Measurements from ENCODE around the gene ELP1.
"Not testable (repeated sequence)": the region's sequence is repeated elsewhere in the genome, so short reads cannot be mapped to it uniquely, and the experiment has no call there.

The ELP1 gene, protein sequence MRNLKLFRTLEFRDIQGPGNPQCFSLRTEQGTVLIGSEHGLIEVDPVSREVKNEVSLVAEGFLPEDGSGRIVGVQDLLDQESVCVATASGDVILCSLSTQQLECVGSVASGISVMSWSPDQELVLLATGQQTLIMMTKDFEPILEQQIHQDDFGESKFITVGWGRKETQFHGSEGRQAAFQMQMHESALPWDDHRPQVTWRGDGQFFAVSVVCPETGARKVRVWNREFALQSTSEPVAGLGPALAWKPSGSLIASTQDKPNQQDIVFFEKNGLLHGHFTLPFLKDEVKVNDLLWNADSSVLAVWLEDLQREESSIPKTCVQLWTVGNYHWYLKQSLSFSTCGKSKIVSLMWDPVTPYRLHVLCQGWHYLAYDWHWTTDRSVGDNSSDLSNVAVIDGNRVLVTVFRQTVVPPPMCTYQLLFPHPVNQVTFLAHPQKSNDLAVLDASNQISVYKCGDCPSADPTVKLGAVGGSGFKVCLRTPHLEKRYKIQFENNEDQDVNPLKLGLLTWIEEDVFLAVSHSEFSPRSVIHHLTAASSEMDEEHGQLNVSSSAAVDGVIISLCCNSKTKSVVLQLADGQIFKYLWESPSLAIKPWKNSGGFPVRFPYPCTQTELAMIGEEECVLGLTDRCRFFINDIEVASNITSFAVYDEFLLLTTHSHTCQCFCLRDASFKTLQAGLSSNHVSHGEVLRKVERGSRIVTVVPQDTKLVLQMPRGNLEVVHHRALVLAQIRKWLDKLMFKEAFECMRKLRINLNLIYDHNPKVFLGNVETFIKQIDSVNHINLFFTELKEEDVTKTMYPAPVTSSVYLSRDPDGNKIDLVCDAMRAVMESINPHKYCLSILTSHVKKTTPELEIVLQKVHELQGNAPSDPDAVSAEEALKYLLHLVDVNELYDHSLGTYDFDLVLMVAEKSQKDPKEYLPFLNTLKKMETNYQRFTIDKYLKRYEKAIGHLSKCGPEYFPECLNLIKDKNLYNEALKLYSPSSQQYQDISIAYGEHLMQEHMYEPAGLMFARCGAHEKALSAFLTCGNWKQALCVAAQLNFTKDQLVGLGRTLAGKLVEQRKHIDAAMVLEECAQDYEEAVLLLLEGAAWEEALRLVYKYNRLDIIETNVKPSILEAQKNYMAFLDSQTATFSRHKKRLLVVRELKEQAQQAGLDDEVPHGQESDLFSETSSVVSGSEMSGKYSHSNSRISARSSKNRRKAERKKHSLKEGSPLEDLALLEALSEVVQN (N-terminal part only)

GRCh38 chr9:108933718-108934322 lies at the start of gene ELP1:
Gene ELP1 (minus strand): TSS chr9:108934124. CDS start chr9:108931146, 2,978 bp downstream.
- DNase-seq (ENCODE audit: low read depth): peak; percentile 85

- DNase-seq (ENCODE audit: low read depth): no peak
Observed at GRCh38 chr9:108980893-108981292, 47.0 kb upstream of the ELP1 start.

GRCh38 chr9:108978205-108978604 lies 44.3 kb upstream of the ELP1 start:
- DNase-seq (ENCODE audit: low read depth): no peak

DNA sequence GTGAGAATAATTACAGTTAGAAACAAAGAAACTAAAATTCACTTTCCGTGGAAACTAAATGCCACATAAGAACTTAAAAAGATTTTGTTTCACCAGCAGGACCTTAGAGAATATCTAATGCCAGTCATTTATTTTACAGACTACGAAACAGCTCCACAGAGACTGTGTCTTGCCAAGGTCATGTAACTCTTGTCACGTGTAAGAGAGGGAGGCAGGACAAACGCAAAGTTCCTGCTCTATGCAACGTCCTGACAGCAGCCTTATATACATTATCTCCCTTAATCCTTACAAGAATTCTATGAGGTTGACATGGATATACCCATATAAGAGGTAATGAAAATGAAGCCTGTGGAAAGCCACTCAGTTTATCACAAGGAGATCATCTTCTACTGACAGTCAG lies 40.0 kb upstream of the ELP1 start:
- no peak for DNase-seq (ENCODE audit: low read depth)

DNA sequence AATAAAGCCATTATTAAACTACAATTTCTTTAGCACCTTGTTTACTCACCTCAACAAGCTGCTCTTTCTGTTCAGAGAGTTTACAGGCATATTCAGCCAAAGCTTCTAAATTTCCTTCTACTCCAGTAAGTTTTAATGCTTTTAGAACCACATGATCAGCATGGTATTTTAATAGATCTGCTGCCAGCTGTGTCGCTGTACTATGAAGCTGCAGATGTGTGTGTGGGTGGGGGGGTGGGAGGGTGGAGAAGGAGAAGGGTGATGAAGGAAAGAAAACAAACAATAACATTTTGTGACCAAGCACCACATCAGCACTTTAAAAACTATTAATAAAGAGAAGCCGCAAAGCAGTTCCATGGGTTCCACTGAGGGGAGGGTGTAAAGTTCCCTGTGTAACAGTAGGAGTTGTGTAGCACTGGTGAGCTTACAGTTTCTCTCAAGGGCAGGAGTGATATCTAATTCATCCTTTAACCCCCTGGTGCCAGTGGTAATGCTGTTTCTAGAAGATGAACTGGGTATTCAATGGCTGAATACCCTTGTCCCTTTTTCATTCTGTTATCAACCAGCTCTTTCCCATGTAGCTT lies 38.8 kb upstream of the ELP1 start:
- no peak for DNase-seq (ENCODE audit: low read depth)

DNA sequence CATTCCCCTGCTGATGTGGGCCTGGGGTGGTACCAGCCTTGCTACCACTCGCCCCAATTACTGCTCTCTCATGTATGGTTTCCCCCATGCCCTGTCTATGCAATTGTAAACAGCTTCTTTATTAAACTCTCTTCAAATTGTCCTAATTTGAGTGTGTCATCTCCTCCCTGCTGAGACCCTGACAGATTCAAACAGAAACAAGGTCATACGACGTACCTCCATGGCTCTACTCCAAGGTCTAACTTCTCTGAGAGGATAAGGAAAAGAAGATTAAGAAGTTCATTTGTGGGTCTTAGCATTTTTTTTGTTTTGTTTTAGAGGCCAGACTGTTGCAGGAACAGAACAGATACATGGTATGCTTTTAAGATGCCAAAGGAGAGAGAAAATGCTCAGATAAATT lies 38.3 kb upstream of the ELP1 start:
- no peak for DNase-seq (ENCODE audit: low read depth)

DNA sequence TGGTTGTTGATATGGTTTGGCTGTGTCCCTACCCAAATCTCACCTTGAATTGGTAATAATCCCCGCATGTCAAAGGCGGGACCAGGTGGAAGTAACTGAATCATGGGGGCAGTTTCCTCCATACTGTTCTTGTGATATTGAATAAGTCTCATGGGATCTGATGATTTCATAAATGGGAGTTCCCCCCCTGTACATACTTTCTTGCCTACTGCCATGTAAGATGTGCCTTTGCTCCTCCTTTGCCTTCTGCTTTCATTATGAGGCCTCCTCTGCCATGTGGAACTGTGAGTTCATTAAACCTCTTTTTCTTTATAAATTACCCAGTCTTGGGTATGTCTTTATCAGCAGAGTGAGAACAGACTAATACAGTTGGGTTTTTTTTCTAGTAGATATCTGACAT lies 37.5 kb upstream of the ELP1 start:
- DNase-seq (ENCODE audit: low read depth): not testable (repeated sequence)

DNA sequence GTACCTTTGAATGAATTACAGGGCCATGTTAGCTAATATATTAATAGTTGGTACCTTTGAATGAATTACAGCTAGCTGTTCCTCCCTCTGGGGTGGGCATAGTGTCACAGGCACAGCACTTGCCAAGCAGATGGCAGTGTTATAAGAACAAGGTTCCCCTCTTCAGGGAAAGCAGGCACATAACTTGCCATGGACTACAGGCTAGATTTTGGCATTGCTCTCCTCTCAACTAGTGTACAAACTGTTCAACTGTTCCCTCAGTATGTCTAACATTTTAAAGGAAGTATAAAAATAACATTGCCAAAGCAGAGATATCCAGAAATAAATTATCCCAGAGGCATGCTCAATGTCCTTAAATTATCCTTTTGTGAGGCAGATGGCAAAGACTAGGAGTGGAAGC lies 34.0 kb upstream of the ELP1 start:
- no peak for DNase-seq (ENCODE audit: low read depth)

DNA sequence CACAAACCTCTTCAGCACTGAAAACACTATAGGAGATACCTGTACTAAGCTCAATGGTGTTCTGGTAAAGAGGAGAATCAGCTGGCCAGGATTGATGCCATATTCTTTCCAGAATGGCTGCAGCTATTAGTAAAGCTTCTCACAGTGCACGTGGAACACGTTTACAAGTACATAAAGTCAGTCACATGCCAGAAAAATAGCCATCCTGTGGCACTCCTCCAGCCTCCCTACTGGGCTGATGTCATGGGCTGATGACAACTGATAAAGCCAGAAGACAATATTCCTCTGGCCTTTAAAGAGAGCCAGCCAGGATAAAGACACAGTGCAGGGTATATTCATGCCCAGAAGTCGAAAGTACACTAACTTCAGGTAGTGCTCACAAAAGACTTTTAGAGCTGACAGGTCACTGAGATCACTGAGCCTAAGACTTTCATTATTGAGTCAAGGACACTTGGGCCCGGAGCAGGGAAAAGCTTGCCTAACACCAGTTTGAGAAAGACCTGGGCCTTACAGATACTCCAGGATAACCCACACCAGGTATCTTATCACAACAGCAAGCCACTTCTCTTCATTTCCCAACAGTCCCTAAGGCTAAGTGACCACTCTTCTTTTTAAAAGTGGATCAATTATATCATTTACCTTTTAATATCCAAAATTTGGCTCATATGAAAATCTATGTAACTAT lies 29.7 kb upstream of the ELP1 start:
- DNase-seq (ENCODE audit: low read depth): no peak

- DNase-seq (ENCODE audit: low read depth): no peak
Observed at GRCh38 chr9:108961151-108961550, 27.2 kb upstream of the ELP1 start.

- no peak for DNase-seq (ENCODE audit: low read depth)
Observed at GRCh38 chr9:108960331-108960730, 26.4 kb upstream of the ELP1 start.

DNA sequence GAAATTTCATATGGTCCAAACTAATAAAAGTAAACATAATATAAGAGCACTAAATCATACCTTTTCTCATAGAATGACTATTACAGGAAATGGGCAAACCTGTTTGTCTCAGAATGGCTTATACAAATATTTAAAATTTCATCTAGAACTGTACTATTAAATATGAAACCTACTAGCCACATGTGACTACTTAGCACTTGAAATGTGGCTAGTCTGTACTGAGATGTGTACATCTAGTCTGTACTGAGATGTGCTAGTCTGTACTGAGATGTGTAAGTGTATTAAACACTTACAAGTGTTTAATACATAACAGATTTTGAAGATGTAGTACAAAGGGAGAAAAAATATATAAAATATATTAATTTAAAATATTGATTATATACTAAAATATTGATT lies 22.7 kb upstream of the ELP1 start:
- no peak for DNase-seq (ENCODE audit: low read depth)

- no peak for DNase-seq (ENCODE audit: low read depth)
Observed at GRCh38 chr9:108956022-108956630, 22.2 kb upstream of the ELP1 start.

- DNase-seq (ENCODE audit: low read depth): no peak
Observed at GRCh38 chr9:108953983-108954574, 20.2 kb upstream of the ELP1 start.

GRCh38 chr9:108951578-108951977 lies 17.7 kb upstream of the ELP1 start:
- no peak for DNase-seq (ENCODE audit: low read depth)

GRCh38 chr9:108950168-108950567 lies 16.2 kb upstream of the ELP1 start:
- DNase-seq (ENCODE audit: low read depth): no peak

- no peak for DNase-seq (ENCODE audit: low read depth)
Observed at GRCh38 chr9:108939975-108940374, 6.1 kb upstream of the ELP1 start.

GRCh38 chr9:108937561-108938305 lies 3.8 kb upstream of the ELP1 start:
- DNase-seq (ENCODE audit: low read depth): no peak

DNA sequence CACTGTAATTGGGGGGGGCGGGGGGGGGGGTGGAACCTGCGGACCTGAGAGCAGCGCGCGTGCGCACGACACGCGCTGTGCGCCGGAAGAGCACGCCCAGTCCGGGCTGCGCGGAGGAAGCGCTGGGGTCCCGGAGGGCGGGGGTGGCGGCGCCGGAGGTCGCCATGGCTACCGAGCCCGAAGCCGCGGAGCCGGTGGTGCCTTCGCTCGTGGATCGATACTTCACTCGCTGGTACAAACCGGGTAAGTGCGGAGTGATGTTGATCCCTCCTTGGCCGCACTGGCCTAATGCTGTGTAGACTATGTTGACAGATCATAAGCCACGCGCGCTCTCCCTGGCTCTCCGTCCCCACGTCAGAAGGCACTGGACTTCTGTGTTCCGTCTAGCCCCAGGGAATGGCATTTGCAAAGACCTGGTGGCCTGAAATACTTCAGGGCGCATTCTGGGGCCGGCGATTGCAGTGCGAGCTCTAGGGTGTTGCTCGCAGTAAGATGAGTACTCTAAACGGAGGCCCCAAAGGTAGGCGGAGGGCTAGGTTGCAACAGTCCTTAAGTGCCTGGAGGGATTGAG lies 484 bp upstream of the ELP1 start, which contains the start of gene ABITRAM:
Gene ABITRAM (plus strand): TSS at position 78 of the 571 bp plus-strand sequence. CDS start 87 bp downstream, at position 165.
- DNase-seq (ENCODE audit: low read depth): peak; percentile 71

Measured in activated T-helper 1 cell treated with Interleukin-2 at 50 U/mL for 16 hours (primary cell).